M059J (cell line): ENCODE data around the gene NRL. TPM values are rescaled to one million over a fixed set of nuclear protein-coding genes. Genes with fewer than 3 reads are reported as not detected.
A peak's percentile ranks its signal among the peaks of the same experiment; 100 is the strongest.

ENCODE experiments used
- DNase-seq: peaks from one replicate; pipeline ENCODE4 v3.0.0-alpha.2; 2012; ENCODE audit warnings: low read depth
- total RNA-seq: library from RNA; depleted of rRNA; stranded (reverse); fragments of >200 nt; shearing (Covaris generic); gene quantifications from 2 replicates; pipeline ENCODE4 v1.2.3, GENCODE V29; 2014

Gene NRL
- total RNA-seq, 1 experiment from 2014 or later = 4.9 TPM

GRCh38 chr14:24144451-24144850 is 29.7 kb upstream of the NRL start:
- DNase-seq = no peak

GRCh38 chr14:24143511-24143910 is 28.8 kb upstream of the NRL start:
- DNase-seq = peak; percentile 57

GRCh38 chr14:24141097-24141880 is 26.5 kb upstream of the NRL start, which contains the start of gene EMC9:
Gene EMC9 (minus strand): TSS chr14:24141591. CDS start chr14:24141304, 287 bp downstream.
- DNase-seq = peak; percentile 99

DNA sequence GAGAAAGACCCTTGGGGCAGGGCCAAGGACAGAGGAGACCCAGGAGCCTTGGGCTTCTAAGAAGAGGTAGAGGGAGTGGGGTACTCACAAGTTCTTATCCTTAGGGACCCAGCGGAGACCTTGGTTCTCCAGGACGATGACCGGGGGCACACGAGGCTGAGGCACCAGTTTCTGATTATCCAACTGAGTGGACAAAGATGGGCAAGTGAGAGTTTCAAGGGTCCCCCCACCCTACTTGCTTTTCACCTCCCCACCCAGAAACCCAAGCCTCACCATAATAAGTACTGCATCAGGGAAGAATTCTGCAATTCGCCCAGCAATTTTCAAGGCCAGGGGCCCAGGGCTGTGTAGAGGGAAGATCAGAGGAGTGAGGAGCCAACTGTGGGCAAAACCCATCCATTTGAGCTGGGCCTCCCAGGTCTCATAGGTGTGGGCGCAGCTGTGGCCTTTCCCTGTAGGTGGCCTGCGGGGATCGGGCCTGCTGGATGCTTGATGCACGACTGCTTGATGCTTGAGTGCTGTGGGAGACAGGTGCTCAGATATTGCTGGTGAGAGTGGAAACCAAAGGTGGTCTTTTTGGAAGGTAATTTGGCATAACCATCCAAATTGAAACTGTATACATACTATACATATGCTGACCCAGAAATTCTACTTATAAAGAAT is 24.7 kb upstream of the NRL start:
- no peak for DNase-seq

- no peak for DNase-seq
Measured at GRCh38 chr14:24138396-24139271, 23.9 kb upstream of the NRL start.

DNA sequence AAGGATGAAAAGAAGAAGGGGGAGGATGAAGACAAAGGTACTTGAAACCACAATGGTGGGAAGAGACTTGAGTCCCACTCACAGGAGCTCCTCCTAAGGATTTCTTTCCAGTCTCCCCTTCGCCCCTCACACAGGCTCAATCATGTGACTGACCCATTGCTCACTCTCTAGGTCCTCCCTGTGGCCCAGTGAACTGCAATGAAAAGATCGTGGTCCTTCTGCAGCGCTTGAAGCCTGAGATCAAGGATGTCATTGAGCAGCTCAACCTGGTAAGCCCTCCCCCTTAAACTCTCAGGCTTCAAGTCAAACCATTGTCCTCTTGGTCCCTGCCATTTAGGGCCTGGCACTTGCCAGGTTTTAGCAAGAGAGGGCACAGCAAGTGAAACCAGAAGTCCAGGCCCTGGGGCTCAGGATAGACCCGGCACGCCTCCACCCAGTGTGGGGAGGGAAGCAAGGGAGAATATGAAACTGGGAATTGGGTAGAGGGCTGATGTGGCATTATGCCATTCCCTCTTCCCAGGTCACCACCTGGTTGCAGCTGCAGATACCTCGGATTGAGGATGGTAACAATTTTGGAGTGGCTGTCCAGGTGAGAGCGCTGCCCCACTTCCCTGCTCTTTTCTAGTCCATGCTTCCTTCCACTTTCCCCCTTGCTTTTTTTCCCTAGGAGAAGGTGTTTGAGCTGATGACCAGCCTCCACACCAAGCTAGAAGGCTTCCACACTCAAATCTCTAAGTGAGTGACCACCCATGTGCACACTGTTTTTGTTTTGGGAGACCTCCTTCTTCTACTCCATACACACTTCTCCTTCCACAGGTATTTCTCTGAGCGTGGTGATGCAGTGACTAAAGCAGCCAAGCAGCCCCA is 23.0 kb upstream of the NRL start:
- no peak for DNase-seq

DNA sequence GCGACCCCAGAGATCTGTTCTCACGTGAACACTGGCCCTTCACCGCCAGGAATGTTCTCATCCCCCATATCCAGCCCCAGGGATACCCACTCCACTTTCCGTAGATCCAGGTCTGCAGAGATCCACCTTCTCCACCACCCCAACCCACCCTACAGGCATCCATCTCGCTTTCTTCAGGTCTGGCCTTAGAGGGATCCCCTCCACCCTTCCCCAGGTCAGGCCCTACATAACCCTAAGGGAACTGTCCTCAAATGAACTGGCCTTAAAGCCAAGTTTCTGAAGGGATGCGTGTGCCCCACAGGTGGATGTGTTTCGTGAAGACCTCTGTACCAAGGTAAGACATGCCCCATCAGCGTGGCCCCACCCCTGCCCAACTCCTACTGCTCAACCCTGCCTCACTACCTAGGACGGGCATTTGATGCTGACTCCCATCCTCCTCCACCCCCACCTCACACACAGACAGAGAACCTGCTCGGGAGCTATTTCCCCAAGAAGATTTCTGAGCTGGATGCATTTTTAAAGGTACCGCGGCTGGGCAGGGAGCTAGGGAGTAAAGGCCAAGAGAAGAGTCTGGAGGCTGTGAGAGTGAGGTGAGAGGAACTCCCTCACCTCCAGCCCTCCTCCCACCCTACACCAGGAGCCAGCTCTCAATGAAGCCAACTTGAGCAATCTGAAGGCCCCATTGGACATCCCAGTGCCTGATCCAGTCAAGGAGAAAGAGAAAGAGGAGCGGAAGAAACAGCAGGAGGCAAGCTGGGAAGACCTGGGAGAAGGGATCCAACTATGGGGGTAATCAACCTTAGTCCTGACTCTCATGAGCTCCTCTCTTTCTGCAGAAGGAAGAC is 22.2 kb upstream of the NRL start:
- DNase-seq = no peak

DNA sequence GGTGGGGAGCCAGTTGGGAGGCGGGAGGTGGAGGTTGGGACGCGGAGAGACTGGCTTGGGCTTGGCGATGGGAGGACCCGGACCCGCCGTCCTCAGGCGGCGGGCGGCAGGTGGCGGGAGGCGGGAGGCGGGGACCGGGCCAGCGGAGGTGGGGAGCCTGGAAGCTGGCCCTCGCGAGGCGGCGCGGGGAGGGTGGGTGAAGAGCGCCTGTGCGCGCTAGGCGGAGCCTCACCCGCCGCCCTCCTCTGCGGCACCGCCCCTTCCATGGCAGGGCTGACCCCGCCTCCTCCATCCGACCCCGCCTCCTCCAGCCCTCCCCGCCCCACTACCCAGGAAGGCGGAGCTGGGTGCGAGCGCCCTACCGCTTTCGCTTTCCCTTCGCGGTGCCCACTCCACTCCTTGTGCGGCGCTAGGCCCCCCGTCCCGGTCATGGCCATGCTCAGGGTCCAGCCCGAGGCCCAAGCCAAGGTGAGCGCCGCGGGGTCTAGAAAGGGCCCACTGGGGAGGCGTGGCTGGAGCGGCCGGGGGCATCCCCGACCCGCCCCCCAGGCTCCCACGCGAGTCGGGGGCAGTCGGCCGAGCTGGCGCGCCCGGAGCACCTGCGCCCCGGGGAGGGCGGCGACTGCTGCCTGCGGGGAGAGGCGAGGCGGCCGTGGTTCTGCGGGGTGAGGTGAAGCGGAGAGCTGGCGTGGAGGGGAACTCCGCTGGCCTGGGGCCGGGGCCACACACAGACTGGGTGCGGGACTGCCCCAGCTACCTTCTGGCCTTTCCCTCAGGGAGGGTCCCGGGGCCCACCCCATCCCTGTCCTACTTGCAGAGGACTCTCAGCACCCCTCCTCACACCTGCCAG is 21.3 kb upstream of the NRL start, which contains the start of gene PSME1:
TSS of gene PSME1 (plus strand) at position 361 of the 850 bp plus-strand sequence. CDS start at position 430, 69 bp downstream.
- peak; percentile 81 for DNase-seq

GRCh38 chr14:24135584-24135833 is 20.8 kb upstream of the NRL start:
- DNase-seq = no peak

- no peak for DNase-seq
Measured at GRCh38 chr14:24133735-24134134, 19.0 kb upstream of the NRL start.

DNA sequence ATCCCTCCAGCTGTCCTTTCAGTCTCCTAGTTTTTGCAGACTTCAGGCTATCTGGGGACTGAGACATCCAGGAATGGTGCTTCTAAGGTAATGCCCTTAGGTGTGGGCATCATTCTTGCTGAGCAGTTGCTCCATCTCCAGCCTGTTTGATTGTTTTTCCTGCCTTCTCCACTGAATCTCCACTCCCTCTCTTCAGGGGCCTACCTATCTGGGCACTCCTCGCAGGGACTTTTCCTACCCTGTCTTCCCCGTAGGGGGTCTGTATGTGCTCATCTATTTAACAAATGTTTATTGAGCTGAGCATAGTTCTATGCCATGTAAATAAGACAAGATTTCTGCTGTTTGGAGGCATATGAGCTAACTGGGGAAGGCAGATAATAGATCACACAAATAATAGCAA is 18.2 kb upstream of the NRL start:
- DNase-seq = no peak

DNA sequence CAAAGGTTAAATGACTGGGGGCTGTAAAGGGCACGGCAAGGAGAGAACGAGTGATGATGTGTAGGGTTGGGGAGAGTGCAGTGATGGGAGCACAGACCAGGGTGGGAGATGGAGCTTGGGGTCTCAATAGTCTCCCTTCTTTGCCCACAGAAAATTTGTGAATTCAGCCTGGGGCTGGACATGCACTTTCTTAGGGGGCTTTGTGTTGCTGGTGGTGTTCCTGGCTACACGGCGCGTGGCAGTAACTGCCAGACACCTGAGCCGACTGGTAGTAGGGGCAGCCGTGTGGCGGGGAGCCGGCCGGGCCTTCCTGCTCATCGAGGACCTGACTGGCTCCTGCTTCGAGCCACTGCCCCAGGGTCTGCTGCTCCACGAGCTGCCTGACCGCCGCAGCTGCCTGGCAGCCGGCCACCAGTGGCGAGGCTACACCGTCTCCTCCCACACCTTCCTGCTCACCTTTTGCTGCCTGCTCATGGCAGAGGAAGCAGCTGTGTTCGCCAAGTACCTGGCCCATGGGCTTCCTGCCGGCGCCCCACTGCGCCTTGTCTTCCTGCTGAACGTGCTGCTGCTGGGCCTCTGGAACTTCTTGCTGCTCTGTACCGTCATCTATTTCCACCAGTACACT is 17.4 kb upstream of the NRL start:
- DNase-seq = no peak

GRCh38 chr14:24131549-24131966 is 16.8 kb upstream of the NRL start:
- DNase-seq = no peak

GRCh38 chr14:24130717-24131548 is 16.2 kb upstream of the NRL start:
- DNase-seq = no peak

- no peak for DNase-seq
Measured at GRCh38 chr14:24130380-24130716, 15.6 kb upstream of the NRL start, which contains the start of gene FITM1. Gene FITM1 (plus strand): TSS chr14:24130659. CDS start chr14:24131564, 905 bp downstream.

GRCh38 chr14:24129410-24129998 is 14.8 kb upstream of the NRL start:
- DNase-seq = no peak

DNA sequence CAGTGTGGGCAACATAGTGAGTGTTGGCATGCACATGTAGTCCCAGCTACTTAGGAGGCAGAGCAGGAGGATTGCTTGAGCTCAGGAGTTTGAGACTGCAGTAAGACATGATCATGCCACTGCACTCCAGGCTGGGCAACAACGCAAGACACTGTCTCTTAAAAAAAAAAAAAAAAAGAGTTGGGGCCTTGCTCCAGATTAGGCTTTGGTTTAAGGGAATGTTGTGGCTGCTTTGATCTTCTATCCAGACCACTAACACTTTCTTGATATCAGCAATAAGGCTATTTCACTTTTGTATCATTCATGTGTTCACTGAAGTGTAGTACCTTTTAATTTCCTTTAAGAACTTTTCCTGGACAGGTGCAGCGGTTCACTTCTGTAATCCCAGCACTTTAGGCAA is 12.9 kb upstream of the NRL start:
- DNase-seq = no peak

- no peak for DNase-seq
Measured at GRCh38 chr14:24126939-24127338, 12.2 kb upstream of the NRL start.
